WERI-Rb-1 (cell line): ENCODE data around the gene COL2A1.

Experiments
- DNase-seq: peaks from one replicate; pipeline ENCODE4 v3.0.0-alpha.2; 2020
- H3K27ac ChIP-seq: fragments of 250-450 bp; sonication (Bioruptor Pico); 2 replicates; pipeline ENCODE4 v1.5.1; 2020; ENCODE audit warnings: mild to moderate bottlenecking, moderate library complexity
- H3K27me3 ChIP-seq: fragments of 250-450 bp; sonication (Bioruptor Pico); 2 replicates; pipeline ENCODE4 v1.5.1; 2021; ENCODE audit warnings: mild to moderate bottlenecking, low read depth, moderate library complexity; ENCODE audit not compliant: insufficient read depth, severe bottlenecking
- H3K36me3 ChIP-seq: fragments of 250-450 bp; sonication (Bioruptor Pico); 2 replicates; pipeline ENCODE4 v1.5.1; 2020; ENCODE audit warnings: mild to moderate bottlenecking, moderate library complexity
- H3K4me3 ChIP-seq: 2 replicates; pipeline ENCODE4 v1.5.1; 2011; ENCODE audit warnings: low read depth, mild to moderate bottlenecking, control low read depth, low read length
- H3K9me3 ChIP-seq: fragments of 250-450 bp; sonication (Bioruptor Pico); 2 replicates; pipeline ENCODE4 v1.5.1; 2021; ENCODE audit warnings: mild to moderate bottlenecking, moderate library complexity; ENCODE audit not compliant: severe bottlenecking
- TF ChIP-seq, protein P1 (sequence below): IDR thresholded peaks from 2 replicates; pipeline ENCODE4 v1.5.1; 2011; ENCODE audit warnings: low read depth, mild to moderate bottlenecking, control low read depth, inconsistent platforms, low read length

COL2A1 gene

DNA sequence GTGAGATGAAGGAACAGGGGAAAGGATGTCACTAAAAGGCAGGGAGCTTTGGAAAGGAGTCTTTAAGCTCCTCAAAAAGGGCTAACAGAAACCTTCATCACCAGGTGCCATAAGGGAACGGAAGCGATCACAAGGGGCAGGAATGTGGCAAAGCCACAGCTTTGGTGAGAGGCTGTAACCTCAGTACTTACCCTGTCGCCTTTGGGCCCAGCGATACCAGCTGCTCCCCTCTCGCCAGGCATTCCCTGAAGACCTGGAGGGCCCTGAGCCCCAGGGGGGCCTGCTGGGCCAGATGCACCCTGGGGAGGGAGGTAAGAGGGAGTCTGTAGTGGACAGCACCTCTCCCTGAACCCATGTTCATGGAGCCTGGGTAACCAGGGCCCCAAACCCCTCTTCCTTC, 22.0 kb downstream of the COL2A1 start:
- Histone ChIP-seq H3K9me3 (no peaks in the 10 kb centered on the region), H3K27me3 (no peaks in the 10 kb centered on the region), H3K36me3 (no peaks in the 10 kb centered on the region), H3K27ac (no peak overlapping the region), H3K4me3 (no peak overlapping the region)
- no peak for DNase-seq
- TF ChIP-seq, protein P1, sequence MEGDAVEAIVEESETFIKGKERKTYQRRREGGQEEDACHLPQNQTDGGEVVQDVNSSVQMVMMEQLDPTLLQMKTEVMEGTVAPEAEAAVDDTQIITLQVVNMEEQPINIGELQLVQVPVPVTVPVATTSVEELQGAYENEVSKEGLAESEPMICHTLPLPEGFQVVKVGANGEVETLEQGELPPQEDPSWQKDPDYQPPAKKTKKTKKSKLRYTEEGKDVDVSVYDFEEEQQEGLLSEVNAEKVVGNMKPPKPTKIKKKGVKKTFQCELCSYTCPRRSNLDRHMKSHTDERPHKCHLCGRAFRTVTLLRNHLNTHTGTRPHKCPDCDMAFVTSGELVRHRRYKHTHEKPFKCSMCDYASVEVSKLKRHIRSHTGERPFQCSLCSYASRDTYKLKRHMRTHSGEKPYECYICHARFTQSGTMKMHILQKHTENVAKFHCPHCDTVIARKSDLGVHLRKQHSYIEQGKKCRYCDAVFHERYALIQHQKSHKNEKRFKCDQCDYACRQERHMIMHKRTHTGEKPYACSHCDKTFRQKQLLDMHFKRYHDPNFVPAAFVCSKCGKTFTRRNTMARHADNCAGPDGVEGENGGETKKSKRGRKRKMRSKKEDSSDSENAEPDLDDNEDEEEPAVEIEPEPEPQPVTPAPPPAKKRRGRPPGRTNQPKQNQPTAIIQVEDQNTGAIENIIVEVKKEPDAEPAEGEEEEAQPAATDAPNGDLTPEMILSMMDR, result no peak

DNA sequence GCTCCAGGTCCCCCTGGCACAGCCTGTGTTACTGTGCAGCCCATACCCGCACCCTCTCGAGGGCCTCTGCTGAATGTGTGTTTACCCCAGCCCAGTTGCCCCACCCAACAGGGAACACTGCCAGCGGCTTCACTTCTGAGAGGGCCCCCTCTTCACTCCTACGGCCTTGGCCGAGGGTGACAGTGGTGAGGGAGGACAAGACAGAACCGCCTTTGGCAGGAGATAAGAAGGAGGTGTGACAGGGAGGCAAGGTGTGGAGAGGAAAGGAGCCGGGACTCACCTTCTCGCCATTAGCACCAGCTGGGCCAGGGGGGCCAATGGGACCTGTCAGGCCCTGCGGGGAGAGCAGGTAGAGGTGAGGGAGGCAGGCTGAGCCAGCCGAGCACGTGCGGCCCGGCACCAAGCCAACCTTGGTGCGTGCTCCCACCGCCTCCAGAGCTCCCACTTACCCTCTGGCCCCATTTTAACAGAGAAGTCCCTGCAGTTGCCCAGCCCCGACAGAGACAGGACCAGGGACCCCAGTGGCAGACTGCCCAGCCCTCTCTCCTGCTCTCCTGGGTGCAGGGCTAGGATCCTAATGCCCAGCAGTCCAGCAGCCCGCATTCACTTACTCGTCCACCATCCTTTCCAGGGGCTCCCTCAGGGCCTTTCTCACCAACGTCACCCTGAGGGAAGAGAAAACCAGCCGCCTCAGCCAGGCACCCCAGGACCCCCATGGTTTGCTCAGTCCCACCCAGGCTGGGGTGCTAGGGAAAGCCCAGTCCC, 22.6 kb downstream of the COL2A1 start:
- H3K9me3 ChIP-seq, result no peaks in the 10 kb centered on the region
- no peak for DNase-seq
- H3K4me3 ChIP-seq, result no peak overlapping the region
- TF ChIP-seq, protein P1, result no peak
- no peaks in the 10 kb centered on the region for H3K27me3 ChIP-seq
- H3K36me3 ChIP-seq, result no peaks in the 10 kb centered on the region
- H3K27ac ChIP-seq, result no peak overlapping the region

DNA sequence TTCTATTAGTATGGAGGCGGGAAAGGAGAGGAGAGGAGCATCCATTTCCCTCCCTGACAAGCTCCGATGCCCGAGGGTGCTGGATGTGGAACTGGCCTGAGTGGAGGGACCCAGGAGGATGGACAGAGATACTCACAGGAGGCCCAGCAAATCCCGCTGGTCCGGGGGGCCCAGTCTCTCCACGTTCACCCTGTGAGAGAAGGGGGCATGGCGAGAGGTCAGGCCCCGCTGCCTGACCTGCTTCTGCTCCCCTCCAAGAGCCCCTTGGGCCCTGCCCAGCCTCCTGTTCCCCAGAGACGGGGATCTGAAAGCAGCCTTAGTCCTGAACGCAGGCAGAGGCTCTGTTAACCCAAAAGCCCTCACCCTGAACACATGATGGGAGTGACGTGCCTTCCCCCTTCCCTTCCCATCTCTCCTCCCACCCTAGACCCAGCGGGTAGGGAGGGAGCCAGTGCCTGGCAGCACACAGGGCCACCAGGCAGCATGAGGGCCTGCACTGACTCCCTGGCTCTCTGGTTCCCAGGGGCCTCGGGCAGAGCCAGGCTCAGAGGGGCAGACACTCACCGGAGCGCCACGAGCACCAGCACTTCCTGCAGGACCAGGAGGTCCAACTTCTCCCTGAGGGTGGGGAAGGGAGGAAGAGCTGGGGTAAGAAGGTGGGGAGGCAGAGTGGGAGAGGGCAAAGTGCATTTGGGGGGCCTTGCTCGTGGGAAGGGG, 23.3 kb downstream of the COL2A1 start:
- Histone ChIP-seq H3K27ac (no peak overlapping the region), H3K4me3 (no peak overlapping the region), H3K36me3 (no peaks in the 10 kb centered on the region), H3K27me3 (no peaks in the 10 kb centered on the region), H3K9me3 (no peaks in the 10 kb centered on the region)
- no peak for DNase-seq
- TF ChIP-seq, protein P1, result no peak

DNA sequence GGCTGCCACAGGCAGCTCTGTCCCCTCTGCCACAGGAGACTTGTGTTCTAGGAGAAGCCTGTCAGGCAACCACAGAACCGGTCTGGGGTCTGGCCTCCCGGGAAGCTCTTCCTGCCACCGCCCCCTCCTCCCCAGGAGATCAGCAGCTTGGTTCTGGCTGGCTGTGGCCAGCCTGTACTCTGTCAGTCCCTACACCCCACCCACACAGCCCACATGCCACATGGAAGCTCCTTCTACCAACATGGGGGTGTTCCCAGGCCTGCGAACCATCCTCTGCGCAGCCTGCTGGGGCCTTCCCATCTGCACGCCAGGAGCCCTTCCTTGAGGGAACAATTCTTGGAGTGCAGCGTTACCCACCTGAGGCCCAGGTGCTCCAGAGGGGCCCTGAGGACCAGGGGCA, 24.1 kb downstream of the COL2A1 start:
- H3K36me3 ChIP-seq, result no peaks in the 10 kb centered on the region
- no peak overlapping the region for H3K27ac ChIP-seq
- H3K27me3 ChIP-seq, result no peaks in the 10 kb centered on the region

DNA sequence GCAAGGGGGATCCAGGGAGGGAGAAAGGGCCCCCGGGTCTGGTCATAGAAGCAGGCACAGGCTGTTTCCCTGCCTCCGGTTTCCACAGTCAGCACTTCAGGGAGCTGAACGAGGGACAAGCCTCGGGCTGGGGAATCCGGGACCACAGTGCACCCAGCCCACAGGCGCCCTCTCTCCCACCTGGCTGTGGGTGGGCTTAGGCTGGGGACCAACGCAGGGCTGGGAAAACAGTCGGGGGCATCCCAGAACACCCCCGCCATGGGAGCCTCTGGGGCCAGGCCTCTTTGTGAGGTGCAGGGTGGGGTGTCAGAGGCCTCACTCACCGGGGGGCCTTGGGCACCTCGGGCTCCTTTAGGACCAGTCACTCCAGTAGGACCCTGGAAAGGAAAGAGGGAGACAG, 24.6 kb downstream of the COL2A1 start:
- no peaks in the 10 kb centered on the region for H3K27me3 ChIP-seq
- TF ChIP-seq, protein P1, result no peak

More for the DNA sequence above, 24.1 kb downstream of the COL2A1 start:
- TF ChIP-seq, protein P1, result no peak
- Histone ChIP-seq H3K4me3 (no peak overlapping the region), H3K9me3 (no peaks in the 10 kb centered on the region)
- DNase-seq, result no peak

More for the DNA sequence above, 24.6 kb downstream of the COL2A1 start:
- Histone ChIP-seq H3K4me3 (no peak overlapping the region), H3K9me3 (no peaks in the 10 kb centered on the region), H3K27ac (no peak overlapping the region), H3K36me3 (no peaks in the 10 kb centered on the region)
- DNase-seq, result no peak
